Raji (cell line): ENCODE data around the gene CALHM2.

Source experiments
- POLR2A ChIP-seq: IDR thresholded peaks from 2 replicates; pipeline ENCODE4 v1.6.1; 2011; ENCODE audit warnings: low read depth, low read length, control low read depth; ENCODE audit not compliant: insufficient read depth

CALHM2 gene

DNA sequence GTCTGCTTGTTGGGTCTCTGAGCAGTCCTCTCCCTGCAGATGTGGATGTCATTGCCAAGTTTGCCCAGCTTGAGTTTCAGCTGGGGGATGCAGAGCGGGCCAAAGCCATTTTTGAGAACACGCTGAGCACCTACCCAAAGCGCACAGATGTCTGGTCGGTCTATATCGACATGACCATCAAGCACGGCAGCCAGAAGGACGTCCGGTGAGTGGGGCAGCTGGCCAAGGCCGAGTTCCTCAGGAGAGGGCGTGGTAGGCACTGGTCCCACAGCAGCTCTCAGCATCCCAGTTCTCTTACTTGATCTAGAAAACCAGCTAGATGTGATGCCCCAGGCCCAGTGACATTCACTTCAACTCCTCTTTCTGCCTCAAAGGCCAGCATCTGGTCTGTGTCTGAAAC, 7.7 kb downstream of the CALHM2 start:
- TF ChIP-seq POLR2A: no peak

- TF ChIP-seq POLR2A: no peak
Measured at GRCh38 chr10:103443475-103444185, 8.5 kb downstream of the CALHM2 start.

GRCh38 chr10:103442031-103442461, 10.1 kb downstream of the CALHM2 start:
- no peak for TF ChIP-seq POLR2A

DNA sequence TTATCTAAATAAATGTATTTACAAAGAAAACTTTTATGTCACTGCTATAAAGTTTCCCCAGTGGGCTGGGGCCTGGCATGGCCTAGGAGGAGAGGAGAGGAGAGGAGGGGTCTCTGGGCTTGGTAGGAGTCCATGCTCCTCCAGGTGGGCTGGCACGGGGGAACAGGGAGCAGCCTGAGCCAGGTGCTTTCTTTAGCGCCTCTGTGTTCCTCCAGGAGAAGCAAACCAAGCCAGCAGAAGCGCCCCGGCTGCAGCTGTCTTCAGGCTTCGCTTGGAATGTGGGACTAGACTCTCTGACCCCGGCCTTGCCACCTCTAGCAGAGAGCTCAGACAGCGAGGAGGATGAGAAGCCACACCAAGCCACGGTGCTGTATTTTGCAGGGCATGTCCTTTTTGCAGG, 10.6 kb downstream of the CALHM2 start:
- no peak for TF ChIP-seq POLR2A

- no peak for TF ChIP-seq POLR2A
Measured at GRCh38 chr10:103441206-103441605, 11.0 kb downstream of the CALHM2 start.

GRCh38 chr10:103440416-103440815, 11.8 kb downstream of the CALHM2 start:
- TF ChIP-seq POLR2A: no peak

GRCh38 chr10:103439776-103440175, 12.4 kb downstream of the CALHM2 start:
- no peak for TF ChIP-seq POLR2A

DNA sequence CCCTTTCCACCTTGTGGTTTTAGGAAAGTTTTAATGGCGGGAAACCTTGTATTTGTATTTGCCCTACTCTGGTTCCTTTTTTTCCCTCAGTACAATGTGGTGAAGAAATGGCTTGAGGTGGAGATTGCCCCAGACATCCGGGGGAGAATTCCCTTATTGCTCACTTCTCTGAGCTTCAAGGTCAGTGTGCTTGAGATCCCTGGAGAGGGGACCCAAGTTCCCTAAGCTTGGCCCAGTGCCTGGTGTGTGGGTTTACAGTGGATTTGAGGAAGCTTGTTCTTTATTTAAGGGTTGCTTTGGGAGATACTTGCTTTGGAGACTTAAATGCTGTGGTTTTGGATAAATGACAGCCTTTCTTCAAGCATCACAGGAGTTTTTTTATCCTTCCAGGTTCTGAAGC, 18.3 kb downstream of the CALHM2 start:
- no peak for TF ChIP-seq POLR2A

DNA sequence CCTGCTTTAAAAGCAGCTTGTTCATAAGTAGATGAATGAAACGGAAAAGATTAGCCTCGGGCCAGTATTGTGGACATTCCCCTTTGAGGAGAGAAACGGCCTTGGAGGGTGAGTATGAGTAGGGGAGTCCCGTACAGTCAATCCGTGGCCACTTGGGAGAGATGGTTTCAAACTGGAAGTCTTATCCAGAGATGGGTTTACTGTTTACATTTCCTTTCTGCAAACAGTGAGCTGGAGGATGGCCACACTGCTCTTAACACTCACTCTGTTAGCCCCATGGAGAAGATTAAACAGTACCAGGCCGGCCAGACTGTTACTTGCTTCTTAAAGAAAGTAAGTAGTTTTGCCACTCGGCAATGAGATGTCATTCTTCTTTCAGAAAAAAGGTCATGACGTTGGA, 20.3 kb downstream of the CALHM2 start:
- no peak for TF ChIP-seq POLR2A

GRCh38 chr10:103429647-103430046, 22.5 kb downstream of the CALHM2 start:
- TF ChIP-seq POLR2A: no peak

GRCh38 chr10:103428989-103429643, 23.1 kb downstream of the CALHM2 start:
- TF ChIP-seq POLR2A: no peak

DNA sequence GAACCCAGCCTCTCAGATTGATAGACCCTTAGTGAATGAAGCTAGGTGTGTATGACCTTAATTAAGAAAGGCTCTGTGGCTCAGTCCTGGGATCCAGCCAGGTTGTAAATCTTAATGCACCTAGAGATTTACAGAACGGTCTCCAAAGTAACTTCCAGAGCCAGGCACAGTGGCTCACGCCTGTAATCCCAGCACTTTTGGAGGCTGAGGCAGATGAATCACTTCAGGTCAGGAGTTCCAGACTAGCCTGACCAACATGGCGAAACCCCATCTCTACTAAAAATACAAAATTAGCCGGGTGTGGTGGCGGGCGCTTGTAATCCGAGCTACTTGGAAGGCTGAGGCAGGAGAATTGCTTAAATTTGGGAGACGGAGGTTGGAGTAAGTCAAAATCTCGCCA, 24.3 kb downstream of the CALHM2 start:
- no peak for TF ChIP-seq POLR2A

- TF ChIP-seq POLR2A: no peak
Measured at GRCh38 chr10:103423748-103424147, 28.4 kb downstream of the CALHM2 start.

GRCh38 chr10:103419101-103419500, 33.1 kb downstream of the CALHM2 start:
- no peak for TF ChIP-seq POLR2A

DNA sequence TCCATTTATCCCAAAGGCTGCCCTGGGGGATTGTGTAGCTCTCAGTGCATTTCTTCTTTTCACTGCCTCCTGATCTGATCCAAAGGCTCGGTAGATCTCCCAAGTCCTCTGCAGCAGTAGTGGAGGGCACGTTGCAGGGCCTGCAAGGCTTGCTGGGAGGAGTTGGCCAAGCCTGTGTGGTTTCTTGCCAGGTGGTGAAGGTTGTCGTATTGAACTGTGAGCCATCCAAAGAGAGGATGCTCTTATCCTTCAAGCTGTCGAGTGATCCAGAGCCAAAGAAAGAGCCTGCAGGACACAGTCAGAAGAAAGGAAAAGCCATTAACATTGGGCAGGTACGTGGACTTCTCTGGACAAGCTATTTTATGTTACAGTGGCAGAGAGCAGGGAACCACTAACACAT, 34.6 kb downstream of the CALHM2 start:
- TF ChIP-seq POLR2A: no peak

GRCh38 chr10:103416436-103417147, 35.6 kb downstream of the CALHM2 start:
- no peak for TF ChIP-seq POLR2A
